HG02610 (cell line): ENCODE results near the gene NEU1.
A peak's percentile ranks its signal among the peaks of the same experiment; 100 is the strongest.
"Not testable (repeated sequence)": the region's sequence is repeated elsewhere in the genome, so short reads cannot be mapped to it uniquely, and the experiment has no call there.

Source experiments
- ATAC-seq: cut with Tn5 transposase; IDR thresholded peaks from one replicate; pipeline ENCODE4 v1.9.1; 2021; ENCODE audit warnings: mild to moderate bottlenecking, moderate library complexity; ENCODE audit not compliant: unreplicated experiment

NEU1 gene

GRCh38 chr6:31822036-31822821, 40.4 kb downstream of the NEU1 start:
- ATAC-seq = no peak

DNA sequence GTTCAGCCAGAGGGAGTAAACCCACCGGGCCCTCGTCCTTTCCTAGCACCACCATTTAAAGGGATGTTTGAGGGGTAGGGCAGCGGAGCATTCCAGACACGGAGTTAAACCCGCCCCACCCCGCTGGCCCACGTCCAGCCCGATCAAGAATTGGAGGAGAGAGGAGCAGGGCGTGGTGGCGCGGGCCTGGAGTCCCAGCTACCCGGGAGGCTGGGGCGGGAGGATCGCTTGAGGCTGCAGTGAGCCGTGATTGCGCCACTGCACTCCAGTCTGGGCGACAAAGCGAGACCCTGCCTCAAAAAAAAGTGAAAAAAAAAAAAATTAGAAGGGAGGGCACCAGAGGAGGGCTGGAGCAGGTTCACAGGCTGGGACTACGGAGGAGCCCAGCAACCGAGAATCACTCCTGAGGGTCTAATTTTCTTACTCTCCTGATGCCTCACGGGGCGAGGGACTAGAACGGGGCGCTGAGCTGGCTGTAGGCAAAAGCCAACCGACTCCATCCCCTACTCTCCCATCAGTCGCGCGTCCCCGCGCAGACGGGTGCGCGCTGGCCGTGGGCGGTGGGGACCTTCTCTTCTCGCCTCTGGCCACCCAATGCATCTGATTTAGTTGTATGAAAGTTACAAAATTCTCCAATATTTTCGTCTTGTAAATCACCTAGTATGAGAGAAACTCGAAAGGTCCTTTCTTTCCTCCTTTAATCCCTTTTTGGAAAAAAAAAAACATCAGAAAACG, 41.2 kb downstream of the NEU1 start:
- no peak for ATAC-seq

- ATAC-seq = not testable (repeated sequence)
Measured at GRCh38 chr6:31820399-31820798, 42.2 kb downstream of the NEU1 start.

- ATAC-seq = no peak
Measured at GRCh38 chr6:31819871-31820299, 42.7 kb downstream of the NEU1 start.

DNA sequence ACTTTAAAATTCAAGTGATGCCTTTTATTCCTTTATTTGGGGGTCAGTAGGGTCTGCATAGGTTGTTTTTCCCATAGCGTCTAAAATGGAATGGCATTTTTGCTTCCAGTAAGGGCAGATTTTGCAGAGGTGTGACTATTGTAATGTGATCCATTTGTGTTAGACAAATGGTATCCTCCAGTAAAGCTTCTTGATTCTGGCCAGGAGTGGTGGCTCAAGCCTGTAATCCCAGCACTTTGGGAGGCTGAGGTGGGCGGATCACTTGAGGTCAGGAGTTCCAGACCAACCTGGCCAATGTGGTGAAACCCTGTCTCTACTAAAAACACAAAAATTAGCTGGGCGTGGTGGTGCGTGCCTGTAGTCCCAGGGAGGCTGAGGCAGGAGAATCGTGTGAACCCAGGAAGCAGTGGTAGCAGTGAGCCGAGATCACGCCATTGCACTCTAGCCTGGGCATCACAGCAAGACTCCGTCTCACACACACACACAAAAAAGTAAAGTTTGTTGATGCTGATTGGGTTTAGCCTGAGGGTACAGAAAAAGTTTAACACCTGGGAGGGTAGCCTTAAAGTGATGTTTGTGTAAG, 44.6 kb downstream of the NEU1 start:
- ATAC-seq = not testable (repeated sequence)

GRCh38 chr6:31817133-31817928, 45.3 kb downstream of the NEU1 start:
- not testable (repeated sequence) for ATAC-seq

- ATAC-seq = no peak
Measured at GRCh38 chr6:31815025-31815838, 47.4 kb downstream of the NEU1 start, which contains the start of the genes HSPA1A and HSPA1L. Gene HSPA1A (plus strand): TSS chr6:31815543. CDS start chr6:31815757, 214 bp downstream. Gene HSPA1L (minus strand): TSS chr6:31815283. CDS start chr6:31811972, 3,311 bp downstream.

DNA sequence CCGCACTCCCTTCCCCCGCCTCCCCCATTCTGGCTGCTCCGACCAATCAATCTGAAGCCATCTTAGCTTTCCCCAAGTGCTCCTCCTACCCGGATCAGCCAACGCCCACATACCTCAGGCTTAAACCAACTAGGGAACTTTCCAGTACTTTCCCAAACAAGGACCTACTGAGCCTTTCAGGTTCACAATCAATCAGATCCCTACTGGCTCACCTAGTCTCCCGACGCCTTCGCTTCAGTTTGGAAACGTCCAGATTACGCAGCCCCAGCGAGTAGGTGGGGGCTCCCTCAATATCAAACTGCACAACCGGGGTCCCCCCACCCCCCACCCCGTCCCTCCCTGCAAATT, 48.0 kb downstream of the NEU1 start:
- ATAC-seq = peak; percentile 47

DNA sequence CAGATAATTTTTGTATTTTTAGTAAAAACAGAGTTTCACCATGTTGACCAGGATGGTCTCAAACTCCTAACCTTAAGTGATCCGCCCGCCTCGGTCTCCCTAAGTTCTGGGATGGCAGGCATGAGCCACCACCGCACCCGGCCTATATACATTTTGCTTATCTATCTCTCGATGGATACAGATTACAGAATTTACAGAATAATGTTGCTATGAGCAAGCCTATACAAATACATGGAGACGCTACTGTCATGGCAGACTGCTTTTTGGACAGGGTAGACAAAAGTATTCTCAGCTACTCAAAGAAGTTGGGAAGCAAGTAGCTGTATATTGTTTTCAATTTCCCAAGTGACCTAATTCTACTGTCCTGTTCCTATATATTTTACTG, 49.2 kb downstream of the NEU1 start:
- ATAC-seq = no peak

GRCh38 chr6:31811645-31812044, 51.0 kb downstream of the NEU1 start:
- no peak for ATAC-seq

- not testable (repeated sequence) for ATAC-seq
Measured at GRCh38 chr6:31808599-31808998, 54.0 kb downstream of the NEU1 start.
